ENCODE results near the gene TCHP.
"Not testable (repeated sequence)": the region's sequence is repeated elsewhere in the genome, so short reads cannot be mapped to it uniquely, and the experiment has no call there.

Gene TCHP

DNA sequence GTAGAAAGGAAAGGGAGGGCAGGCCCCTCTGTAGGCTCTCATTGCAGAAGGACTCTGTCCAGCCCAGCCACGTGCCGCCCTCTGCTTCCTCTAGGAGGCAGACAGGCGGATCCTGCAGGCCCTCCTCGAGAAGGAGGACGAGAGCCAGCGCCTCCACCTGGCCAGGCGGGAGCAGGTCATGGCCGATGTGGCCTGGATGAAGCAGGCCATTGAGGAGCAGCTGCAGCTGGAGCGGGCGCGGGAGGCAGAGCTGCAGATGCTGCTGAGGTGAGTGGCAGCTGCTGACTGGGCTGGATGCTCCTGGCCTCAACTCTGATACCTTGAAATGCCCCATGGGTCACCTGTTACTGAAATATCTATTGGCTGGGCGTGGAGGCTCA is 10.9 kb downstream of the TCHP start:
- no peak for DNase-seq

DNA sequence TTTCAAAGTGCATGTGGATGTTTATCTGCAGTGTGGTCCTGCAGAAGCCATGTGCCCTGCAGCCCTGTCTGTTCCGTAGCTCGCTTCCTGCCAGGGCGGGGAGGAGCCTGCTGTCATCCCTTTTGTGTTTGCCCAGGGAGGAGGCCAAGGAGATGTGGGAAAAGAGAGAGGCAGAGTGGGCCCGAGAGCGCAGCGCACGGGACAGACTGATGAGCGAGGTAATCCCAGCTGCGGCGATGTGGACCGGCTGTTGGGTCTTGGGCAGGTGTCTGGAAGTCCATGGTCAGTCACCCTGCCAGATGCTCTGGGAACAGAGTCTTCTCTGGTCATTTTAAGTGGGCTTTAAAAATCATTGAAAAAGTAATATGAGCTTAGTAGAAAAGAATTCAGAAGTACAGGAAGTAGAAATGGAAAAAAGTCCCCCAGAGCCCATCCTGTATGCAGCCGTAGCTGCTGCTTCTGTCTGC is 12.8 kb downstream of the TCHP start:
- DNase-seq, result no peak

DNA sequence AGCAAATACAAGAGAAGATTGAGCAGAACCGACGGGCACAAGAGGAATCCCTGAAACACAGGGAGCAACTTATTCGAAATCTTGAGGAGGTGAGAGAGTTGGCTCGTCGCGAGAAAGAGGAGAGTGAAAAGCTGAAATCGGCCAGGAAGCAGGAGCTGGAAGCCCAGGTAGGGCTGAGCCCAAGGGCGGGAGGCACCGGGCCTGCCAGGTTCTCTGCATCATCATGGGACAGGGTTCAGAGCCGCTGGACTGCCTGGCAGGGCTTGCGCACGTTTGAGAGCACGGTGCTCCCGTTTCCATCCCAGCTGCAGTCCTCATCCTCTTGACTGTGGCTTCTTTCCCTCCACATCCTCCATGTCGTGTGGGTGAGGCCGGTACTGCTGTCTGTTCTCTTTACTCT is 14.4 kb downstream of the TCHP start:
- DNase-seq, result no peak

DNA sequence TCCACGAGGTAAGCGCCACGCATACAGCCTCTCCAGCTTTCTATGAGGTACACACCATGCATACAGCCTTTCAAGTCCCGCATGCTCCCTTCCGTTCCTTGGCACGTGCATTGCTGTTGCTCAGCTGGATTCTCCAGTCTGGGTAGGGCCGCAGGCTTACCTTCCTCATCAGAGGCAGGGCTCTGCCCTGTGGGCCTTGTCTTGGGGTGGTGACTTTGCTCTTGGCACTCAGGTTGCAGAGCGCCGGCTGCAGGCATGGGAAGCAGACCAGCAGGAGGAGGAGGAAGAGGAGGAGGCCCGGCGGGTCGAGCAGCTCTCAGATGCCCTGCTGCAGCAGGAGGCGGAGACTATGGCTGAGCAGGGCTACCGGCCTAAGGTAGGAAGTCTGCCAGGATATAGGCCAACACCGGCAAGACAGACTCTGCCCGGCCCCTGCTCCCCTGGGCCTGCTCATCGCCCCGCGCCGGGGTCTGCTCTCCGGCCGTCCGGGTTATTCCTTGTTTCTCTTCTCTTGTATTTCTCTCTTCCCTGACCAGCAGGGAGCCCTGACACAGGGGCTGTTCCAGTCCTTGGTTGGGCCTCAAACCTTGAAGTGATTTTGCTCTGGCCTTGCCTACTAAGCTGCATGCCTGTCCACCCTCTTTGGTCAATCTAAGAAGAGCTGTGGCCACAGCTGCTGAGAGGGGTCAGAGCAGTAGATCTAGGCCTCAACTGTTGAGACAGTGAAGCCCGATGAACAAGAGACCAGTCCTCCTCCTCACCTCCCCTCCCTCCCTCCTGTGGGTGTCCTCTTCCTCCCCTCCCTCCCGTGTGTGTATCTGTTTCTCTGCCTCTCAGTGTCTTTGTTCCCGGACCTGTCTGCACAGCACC is 15.3 kb downstream of the TCHP start:
- no peak for DNase-seq

DNA sequence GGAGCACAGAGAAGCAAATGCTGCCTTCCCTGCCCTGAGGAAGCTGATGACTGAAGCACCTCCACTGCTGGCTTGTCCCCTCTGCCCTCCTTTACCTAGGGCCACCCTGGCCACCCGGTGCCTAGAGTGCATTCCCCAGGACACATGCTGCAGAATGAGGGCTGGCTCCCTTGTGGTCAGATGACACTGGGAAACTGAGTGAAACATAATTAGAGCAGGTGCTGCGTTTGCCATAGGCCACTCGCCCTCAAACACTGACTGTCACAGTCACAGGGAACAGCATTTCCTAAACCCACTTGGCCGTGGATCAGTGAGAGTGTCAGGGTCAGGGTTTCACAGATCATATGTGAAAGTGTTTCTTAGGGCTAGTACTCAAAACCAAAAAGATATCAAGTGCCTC is 16.0 kb downstream of the TCHP start:
- DNase-seq, result no peak

DNA sequence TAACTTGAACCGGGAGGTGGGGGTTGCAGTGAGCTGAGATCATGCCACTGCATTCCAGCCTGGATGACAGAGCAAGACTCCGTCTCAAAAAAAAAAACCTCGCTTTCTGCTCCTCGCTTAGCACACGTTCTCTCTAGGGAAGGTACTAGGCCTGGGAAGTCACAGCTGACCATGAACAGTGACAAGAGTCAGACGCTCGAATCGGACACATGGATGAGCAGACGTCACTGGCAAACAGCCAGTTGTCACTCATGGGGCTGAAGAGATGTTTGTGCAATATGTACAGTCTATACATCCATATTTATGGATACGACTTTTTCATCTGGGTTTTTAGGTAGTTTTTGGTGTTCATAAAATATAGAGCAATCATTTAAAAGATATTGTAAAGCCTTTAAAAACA is 19.4 kb downstream of the TCHP start:
- DNase-seq, result no peak

DNA sequence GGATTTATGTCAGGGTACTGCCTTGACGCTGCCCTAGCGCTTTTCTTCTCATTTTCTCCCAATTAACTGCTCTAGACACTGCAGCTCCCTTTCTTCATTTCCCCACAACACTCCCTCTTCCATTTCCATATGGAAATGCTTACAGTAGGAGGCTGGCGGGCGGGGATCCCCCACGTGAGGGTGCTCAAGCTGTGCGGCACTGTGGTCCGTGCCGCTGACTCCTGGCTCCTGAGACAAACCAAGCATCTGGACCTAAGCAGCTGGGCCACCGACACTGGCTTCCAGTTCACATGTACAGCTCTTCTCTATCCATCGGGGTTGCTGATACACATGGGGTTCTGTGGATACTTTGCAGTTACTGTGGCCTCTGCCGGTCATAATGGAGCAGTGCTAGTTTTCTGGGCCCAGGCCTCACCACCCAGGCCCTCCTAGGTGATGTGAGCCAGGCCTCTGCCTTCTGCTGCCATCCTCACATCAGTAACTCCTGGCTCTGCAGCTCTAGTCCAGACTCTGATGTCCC is 20.2 kb downstream of the TCHP start:
- DNase-seq, result no peak

DNA sequence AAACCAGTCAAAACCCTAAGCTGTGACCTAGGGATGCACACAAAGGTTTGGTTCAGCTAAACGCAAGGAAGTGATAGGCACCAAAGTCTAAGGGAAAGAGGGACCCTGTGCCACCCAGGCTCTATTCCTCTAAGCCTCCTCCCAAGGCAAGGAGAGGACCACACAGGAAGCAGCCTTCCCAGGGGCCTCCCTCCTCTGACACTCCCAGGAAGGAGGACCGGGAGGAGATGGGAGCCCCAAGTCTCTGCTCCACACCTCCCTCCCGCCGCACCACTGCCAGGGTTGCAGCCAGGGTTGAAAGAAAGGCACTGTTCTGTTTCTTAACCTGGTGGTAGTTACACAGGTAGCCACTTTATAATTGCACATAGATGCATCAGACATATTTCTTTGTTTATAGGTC is 21.9 kb downstream of the TCHP start:
- DNase-seq, result no peak

DNA sequence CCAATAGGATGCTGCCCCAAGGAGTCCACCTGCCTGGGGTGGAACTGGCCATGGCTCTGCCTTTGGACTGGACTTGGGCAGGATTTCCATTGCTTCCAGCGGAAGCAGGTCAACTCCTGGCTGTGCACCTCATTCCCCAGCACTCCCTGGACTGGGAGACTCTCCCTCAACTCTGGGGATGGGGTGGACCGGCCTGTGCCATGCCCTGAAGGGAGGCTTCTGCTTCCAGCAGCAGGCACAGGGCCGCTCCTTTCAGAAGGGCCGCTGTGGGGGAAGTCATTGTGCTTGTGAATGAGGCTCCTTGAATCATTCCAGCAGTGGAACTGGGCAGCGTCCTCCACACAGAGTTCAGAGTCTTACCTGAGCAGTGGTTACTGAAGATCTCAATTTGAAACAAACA is 23.0 kb downstream of the TCHP start:
- no peak for DNase-seq

DNA sequence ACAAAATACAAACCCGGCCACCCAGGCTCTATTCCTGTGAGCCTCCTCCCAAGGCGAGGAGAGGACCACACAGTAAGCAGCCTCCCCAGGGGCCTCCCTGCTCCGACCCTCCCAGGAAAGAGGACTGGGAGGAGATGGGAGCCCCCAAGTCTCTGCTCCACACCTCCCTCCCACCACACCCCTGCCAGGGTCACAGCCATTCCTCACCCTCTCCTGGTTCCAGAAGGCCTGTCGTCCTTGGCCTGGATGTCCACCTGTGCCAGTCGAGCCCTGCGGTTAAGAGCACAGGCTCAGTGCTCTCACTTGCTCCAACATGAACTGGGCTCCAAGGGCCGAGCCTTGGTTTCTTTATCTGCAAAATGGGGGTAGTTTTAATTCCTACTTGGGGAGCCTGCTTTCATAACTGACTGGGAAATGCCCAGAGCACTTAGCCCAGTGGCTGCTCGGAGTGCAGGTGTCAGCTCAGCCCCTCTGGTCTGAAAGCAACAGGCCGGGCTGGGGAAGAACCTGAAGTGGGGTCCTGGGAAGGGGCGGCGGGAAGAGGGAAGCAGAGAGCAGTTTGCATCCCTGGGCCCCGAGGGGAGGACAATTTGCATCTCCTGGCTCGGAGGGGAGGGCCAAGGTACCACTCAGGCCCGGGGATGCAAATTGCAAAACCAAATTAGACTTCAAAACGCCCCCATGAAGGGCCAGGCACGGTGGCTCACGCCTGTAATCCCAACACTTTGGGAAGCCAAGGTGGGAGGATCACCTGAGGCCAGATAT is 23.6 kb downstream of the TCHP start:
- no peak for DNase-seq

DNA sequence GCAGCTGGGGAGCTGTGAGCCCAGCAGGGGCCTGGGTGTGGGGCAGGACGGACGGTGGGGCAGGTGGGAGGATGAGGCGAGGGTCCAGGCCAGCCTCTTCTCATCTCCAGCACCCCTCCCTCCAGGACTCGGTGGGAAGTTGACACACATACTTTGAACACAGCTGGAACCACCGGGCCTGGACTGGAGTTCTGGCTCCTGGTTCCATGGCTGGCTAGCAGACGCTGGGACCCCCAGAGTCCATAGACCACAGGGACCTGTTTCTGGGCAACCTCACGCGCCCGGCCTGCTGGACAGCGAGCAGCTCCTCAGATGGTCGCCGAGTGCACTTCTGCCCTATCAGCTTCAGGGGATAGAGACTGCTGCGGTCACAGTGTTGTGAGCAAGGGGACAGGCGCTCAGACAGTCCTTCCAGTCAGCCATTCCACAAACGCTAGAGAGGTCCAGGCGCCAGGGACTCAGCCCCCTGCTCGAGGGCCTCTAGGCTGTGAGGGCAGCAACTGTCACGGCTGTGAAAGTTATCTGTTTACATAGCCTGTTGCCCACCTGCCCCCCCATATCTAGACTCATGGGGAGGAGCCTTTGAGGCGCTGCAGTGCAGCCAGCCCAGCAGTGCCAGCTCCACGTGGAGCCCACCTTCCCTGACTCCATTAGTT is 25.2 kb downstream of the TCHP start:
- DNase-seq, result no peak

DNA sequence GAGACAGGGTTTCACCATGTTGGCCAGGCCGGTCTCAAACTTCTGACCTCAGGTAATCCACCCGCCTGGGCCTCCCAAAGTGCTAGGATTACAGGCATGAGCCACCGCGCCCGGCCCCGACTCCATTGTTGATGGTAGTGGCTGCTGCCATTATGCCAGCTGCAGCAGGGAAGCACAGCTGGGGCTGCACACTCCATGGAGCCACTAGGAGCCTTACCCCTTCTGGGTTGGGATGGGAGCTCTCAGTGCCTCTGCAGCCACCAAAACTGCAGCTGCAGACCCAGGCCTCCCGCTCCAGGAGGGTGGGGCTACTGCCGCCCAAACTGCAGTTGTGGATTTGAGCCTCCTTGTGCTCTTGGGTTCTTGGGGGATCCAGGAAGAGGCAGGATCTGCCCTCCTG is 25.9 kb downstream of the TCHP start:
- no peak for DNase-seq

DNA sequence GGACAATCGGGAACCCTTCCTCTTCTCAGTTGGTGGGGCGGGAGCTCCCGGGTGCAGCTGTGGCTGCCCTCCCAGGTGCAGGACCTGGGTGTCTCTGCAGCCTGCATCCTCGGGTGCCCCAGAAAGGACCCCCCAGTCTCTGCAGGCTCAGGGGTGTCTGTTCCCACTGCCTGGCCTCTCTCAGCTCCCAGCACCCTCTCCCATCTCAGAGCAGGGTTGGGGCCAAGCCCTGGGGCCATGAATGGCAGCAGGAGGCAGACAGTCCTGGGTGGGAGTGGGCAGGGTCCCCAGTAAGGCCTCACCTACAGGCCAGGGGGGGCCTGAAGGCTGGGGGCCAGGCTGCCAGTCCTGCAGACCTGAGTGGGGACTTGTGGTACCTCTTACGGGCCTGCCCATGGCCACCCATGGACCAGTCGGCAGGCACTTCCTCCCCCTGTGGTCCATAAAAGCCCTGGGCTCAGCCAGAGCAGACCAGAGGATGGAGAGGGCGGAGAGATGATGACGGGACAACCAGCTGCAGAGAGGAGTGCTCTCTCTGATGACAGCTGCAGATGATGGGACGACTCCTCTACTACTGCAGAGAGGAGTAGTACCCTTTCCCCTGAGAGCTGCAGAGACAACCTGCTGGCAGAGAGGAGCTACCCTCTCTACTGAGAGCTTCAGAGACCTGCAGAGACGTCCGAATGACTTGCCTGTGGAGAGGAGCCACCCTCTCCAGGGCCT is 26.6 kb downstream of the TCHP start:
- DNase-seq, result no peak

DNA sequence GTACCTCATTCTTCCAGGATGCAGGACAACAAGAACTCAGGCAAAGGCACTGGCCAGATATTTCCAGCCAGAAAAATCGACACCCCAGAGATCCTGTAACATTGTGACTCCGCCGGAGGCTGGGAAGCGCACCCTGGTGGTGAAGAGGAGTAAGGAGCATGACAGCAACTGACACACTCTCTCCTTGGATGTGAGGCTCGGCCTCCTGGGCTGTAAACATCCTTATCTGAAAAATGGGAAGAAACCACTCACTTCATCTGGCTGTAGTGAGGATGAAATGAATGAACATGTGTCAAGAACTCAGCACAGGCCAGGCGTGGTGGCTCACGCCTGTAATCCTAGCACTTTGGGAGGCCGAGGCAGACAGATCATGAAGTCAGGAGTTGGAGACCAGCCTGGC is 27.5 kb downstream of the TCHP start:
- DNase-seq, result peak; percentile 6 to 44

DNA sequence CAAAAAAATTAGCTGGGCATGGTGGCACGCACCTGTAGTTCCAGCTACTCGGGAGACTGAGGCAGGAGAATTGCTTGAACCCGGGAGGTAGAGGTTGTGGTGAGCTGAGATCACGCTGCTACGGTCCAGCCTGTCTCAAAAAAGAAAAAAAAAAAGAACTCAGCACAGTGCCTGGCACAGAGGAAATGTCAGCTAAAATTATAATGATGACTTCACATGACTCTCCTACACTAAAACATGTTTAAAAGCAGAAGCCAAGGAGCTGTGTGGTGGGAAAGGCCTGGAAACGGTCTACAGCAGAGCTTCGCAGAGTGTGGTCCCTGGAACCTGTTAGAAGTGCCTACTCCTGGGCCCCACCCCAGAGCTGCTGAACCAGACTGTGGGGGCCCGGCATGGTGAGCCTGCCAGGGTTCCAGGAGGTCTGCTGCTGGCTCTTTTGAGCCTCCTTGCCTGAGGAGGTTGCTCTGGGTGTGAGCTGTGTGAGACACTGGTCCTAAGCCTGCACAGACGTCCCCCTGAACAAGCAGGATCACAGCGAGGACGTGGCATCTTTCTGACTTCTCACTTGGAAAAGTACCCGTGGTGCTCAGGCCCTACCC is 28.1 kb downstream of the TCHP start:
- no peak for DNase-seq

DNA sequence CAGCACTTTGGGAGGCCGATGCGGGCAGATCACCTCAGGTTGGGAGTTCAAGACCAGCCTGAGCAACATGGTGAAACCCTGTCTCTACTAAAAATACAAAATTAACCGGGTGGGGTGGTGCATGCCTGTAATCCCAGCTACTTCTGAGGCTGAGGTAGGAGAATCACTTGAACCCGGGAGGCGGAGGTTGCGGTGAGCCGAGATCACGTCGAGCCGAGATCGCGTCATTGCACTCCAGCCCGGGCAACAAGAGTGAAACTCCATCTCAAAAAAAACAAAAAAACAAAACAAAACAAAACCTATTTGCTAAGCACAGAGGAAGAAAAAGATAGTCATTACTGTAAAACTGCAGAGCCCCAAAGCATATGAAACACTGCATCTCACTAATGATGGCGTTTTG is 29.3 kb downstream of the TCHP start:
- not testable (repeated sequence) for DNase-seq

DNA sequence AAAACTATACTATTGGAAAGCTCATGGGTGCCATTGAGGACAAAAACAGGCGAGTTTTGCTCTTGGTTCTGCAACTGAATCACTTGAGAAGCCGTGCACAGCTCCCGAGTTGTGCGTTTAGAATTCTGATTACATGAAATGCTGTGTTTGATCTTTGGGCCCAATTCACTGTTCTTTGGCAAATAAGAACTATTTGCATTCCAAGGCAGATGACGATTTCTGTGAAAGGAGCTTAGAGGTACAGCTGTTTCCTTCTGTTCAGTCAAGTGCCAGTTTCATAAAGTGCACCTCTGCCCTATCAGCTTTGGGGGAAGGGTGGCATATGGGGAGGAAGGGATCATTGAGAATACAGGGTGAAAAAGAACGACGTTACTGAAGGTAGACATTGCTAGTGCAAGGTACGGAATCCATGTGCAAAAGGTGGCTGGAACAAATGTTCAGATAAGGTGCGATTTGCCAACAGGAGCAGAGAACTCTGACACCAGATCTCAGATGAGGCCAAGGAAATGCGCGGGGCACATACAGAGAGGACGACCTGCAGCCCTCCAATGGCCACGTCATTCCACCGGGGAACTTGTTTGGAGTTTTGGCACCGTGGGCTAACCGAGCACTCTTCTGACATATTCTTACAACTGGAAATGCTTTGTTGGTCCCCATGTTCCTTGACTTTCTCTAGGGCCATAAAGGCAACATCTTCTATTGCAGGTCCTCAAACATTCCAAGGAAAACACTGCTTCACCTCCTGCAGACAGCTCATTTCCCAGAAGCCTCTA is 30.1 kb downstream of the TCHP start:
- DNase-seq, result no peak

DNA sequence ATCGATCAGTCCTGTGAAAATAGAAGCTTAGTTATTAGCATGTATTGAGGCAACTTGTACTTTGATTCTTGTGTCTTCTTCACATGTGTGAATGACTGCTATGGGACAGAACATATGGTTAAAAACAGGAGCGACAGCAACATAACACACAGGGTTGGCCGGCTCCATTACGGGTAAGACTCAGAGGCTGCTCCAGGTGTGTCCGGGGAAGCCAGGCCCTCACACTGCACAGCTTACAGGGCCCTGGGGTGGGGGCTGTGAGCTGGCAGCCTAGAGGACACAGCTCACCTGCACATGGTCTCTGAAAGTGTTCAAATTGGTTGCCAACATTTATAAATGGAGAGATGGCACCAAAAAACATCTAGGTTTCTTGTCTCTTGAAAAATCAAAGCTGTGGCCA is 31.1 kb downstream of the TCHP start:
- DNase-seq, result no peak

DNA sequence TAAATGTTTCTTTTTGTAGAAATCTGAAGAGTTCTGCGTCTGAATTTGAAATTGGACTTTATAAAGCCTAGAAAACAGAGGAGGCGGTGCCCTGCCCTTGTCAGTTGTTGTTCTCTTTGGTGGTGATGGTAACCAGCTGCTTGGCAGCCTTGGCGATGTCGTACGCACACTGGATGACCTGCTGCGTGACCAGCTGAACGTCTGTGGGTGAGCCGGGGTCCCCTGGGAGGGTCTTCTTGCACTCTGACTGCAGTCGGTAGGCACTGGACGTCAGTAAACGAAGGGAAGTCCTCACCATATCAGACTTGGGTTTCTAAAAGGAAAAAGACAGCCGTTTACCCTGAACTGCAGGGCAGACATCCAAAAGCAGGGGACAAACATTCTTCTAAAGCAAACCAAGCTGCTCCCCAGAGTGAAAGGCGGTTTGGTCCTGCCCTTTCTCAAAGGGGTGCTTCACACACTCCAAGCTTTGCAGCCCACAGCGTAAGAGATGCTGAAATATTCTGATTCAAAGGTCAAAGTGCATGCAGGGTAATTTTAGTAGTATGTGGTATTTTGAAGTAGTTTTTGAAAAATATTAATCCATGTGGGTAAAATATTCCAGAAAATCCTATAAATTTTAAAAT is 32.9 kb downstream of the TCHP start:
- no peak for DNase-seq

DNA sequence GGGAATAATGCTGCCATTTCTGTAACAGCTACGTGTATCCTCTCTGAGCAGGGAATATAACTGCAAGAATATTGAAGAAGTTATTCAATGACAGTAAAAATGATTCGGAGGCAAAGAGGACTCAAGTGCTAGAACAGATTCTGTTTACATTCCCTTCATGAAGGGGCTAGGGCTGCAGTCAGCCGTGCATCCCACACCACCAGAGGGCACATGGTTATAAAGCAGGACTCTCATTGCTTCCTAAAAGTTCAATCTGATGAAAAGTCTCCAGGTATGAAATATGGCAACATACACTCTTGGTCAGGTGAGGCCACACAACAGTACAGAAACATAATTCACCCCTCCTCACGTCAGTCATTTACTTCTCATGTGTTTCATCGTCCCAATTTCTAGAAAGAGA is 34.0 kb downstream of the TCHP start:
- no peak for DNase-seq

DNA sequence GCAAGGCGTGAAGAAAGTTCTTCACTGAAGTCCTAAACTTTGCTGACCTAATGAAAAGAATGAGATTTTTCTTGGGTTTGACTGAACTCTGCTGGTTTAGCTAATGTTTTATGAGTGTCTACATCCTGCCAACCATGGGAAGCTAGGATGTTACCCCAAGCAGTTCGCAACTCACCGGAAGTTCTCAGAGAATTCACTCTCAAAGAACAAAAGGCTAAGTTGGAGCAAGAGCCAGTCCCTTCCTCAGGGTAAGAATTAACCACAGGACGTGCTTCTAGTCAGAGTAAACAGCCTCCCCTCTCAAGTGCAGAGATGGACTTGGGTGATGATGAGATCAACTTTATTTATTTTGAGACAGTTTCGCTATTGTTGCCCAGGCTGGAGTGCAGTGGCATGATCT is 37.3 kb downstream of the TCHP start:
- no peak for DNase-seq

All from inflammatory macrophage treated with lipopolysaccharide for 1 hour (primary cell).